ENCODE results near the gene IRF2BP1. TPM values are rescaled to one million over a fixed set of nuclear protein-coding genes. Genes with fewer than 3 reads are reported as not detected.

Gene IRF2BP1
- total and polyA plus RNA-seq, 10 donors: 10.0 to 29.4 (median 22.5) TPM

- WGBS, 5 donors: 81 to 88% (median 85%) methylated on average over 10 of the region's 10 CpGs
- H3K9me3 ChIP-seq: no peaks in the 10 kb centered on the region
- DNase-seq: no peak
- H3K4me3 ChIP-seq: no peak overlapping the region
- H3K27ac ChIP-seq: no peak overlapping the region
- H3K4me1 ChIP-seq: peaks cover 25 to 54% (median 46%) of the 10 kb centered on the region in 6 donors
- intact Hi-C loops (cut with DNase I; ENCODE audit: low total_unique reads): no loop called here
- H3K36me3 ChIP-seq: peaks cover 0 to 18% (median 9%) of the 10 kb centered on the region in 6 donors
- TF ChIP-seq, protein P1, sequence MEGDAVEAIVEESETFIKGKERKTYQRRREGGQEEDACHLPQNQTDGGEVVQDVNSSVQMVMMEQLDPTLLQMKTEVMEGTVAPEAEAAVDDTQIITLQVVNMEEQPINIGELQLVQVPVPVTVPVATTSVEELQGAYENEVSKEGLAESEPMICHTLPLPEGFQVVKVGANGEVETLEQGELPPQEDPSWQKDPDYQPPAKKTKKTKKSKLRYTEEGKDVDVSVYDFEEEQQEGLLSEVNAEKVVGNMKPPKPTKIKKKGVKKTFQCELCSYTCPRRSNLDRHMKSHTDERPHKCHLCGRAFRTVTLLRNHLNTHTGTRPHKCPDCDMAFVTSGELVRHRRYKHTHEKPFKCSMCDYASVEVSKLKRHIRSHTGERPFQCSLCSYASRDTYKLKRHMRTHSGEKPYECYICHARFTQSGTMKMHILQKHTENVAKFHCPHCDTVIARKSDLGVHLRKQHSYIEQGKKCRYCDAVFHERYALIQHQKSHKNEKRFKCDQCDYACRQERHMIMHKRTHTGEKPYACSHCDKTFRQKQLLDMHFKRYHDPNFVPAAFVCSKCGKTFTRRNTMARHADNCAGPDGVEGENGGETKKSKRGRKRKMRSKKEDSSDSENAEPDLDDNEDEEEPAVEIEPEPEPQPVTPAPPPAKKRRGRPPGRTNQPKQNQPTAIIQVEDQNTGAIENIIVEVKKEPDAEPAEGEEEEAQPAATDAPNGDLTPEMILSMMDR (IDR thresholded peaks at IDR 0.05 in 8 of 11, conservative IDR thresholded peaks at IDR 0.05 in 3 of 11): no peak
- no peak for TF ChIP-seq POLR2A (IDR thresholded peaks at IDR 0.05)
- no peak for TF ChIP-seq POLR2AphosphoS5 (IDR thresholded peaks at IDR 0.05)
- H3K27me3 ChIP-seq (replicated peaks in 1 of 7): peaks cover 0 to 36% (median 6%) of the 10 kb centered on the region in 7 donors
Measured at GRCh38 chr19:45881082-45881908, 4.6 kb downstream of the IRF2BP1 start.

GRCh38 chr19:45879971-45880370, 6.0 kb downstream of the IRF2BP1 start:
- H3K4me3 ChIP-seq: no peak overlapping the region
- peaks cover 21 to 49% (median 40%) of the 10 kb centered on the region in 6 donors for H3K4me1 ChIP-seq
- H3K9me3 ChIP-seq: no peaks in the 10 kb centered on the region
- TF ChIP-seq, protein P1 (IDR thresholded peaks at IDR 0.05 in 8 of 11, conservative IDR thresholded peaks at IDR 0.05 in 3 of 11): no peak
- no peak for TF ChIP-seq POLR2AphosphoS5 (IDR thresholded peaks at IDR 0.05)
- no peak for TF ChIP-seq POLR2A (IDR thresholded peaks at IDR 0.05)
- H3K27ac ChIP-seq: no peak overlapping the region
- WGBS, 5 donors: 81 to 92% (median 86%) methylated on average over 2 of the region's 2 CpGs
- peaks cover 0 to 18% (median 9%) of the 10 kb centered on the region in 6 donors for H3K36me3 ChIP-seq
- no peak for DNase-seq
- intact Hi-C loops (cut with DNase I; ENCODE audit: low total_unique reads): no loop called here
- peaks cover 0 to 46% (median 6%) of the 10 kb centered on the region in 7 donors for H3K27me3 ChIP-seq (replicated peaks in 1 of 7)

GRCh38 chr19:45879055-45879454, 6.9 kb downstream of the IRF2BP1 start:
- DNase-seq: no peak
- Histone ChIP-seq H3K36me3 (peaks cover 0 to 10% (median 2%) of the 10 kb centered on the region in 6 donors), H3K27me3 (replicated peaks in 1 of 7) (peaks cover 0 to 52% (median 6%) of the 10 kb centered on the region in 7 donors), H3K9me3 (no peaks in the 10 kb centered on the region), H3K27ac (no peak overlapping the region), H3K4me3 (no peak overlapping the region), H3K4me1 (peaks cover 12 to 40% (median 31%) of the 10 kb centered on the region in 6 donors)
- no peak for TF ChIP-seq POLR2AphosphoS5 (IDR thresholded peaks at IDR 0.05)
- no peak for TF ChIP-seq POLR2A (IDR thresholded peaks at IDR 0.05)
- TF ChIP-seq, protein P1 (IDR thresholded peaks at IDR 0.05 in 8 of 11, conservative IDR thresholded peaks at IDR 0.05 in 3 of 11): no peak
- intact Hi-C loops (cut with DNase I; ENCODE audit: low total_unique reads): no loop called here
- 44 to 66% (median 48%) methylated on average over 8 of the region's 8 CpGs for WGBS, 5 donors

Data from spleen (tissue), 11 donors.